D721Med (cell line): ENCODE results near the gene CEP85.

Experiments
- DNase-seq: peaks from one replicate; pipeline ENCODE4 v3.0.0; 2011; ENCODE audit warnings: low spot score; ENCODE audit not compliant: insufficient read length
- FAIRE-seq: peaks from 2 replicates; lab custom pipeline; 2011; peaks lifted over from hg19 to GRCh38; lab: Jason Lieb, UNC
- TF ChIP-seq, protein P1 (sequence below): IDR thresholded peaks from 2 replicates; pipeline ENCODE4 v1.5.1; 2012; ENCODE audit warnings: mild to moderate bottlenecking, control low read depth; ENCODE audit not compliant: insufficient read depth; ENCODE audit errors: missing control alignments

CEP85 gene

DNA sequence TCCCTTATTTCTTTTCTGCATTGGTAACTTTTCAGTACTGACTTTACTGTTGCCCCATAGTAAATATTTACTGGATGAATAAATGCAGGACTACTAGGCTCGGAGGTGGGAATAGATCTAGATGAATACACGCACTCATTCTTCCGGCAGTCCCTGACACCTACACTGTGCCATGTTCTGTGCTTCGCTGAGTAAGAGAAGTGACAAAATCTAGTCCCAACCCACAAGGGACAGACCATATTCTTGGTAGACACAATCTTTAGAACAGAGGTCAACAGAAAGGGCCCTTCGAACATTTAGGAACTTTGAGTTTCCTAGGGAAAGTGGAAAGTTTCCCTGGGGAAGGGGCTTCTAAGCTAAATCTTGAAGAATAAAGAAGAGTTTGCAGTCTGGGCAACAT, 80.5 kb downstream of the CEP85 start:
- TF ChIP-seq, protein P1, sequence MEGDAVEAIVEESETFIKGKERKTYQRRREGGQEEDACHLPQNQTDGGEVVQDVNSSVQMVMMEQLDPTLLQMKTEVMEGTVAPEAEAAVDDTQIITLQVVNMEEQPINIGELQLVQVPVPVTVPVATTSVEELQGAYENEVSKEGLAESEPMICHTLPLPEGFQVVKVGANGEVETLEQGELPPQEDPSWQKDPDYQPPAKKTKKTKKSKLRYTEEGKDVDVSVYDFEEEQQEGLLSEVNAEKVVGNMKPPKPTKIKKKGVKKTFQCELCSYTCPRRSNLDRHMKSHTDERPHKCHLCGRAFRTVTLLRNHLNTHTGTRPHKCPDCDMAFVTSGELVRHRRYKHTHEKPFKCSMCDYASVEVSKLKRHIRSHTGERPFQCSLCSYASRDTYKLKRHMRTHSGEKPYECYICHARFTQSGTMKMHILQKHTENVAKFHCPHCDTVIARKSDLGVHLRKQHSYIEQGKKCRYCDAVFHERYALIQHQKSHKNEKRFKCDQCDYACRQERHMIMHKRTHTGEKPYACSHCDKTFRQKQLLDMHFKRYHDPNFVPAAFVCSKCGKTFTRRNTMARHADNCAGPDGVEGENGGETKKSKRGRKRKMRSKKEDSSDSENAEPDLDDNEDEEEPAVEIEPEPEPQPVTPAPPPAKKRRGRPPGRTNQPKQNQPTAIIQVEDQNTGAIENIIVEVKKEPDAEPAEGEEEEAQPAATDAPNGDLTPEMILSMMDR, result no peak
- DNase-seq (no peak), FAIRE-seq (no peak)

DNA sequence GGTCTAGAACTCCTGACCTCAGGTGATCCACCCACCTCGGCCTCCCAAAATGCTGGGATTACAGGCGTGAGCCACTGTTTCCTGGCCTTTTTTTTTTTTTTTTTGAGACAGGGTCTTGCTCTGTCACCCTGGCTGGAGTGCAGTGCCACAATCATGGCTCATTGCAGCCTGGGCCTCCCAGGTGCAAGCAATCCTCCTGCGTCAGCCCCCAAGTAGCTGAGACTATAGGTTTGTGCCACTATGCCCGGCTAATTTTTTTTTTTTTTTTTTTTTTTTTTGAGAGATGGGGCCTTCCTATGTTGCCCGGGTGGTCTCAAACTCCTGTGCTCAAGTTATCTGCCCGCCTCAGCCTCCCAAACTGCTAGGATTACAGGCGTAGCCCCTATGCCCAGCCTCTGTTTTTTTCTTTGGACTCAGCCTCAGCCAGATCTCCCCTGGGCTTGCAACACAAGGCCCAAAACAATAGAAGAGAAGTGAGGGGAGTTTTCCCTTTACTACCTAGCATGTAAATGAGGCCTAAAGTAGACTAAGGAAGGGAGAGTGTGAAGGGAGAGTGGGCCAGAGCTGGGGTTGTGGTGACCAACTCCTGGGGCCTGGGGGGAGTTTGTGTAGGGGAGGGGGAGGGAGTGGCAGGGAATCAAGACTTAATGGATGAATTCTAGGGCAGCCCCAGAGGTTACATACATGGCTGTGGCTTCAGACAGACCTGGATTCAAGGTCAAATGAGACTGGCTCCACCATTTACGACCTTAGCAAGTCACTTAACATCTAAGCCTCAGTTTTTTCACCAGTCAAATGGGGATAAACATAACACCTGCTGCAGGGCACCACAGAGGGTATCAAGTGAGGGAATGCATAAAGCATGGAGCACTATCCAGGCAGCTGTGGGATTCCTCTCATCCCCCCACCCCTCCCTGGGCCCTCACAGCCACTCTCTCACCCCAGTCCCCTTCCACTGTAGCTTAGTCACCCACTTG, 82.2 kb downstream of the CEP85 start:
- FAIRE-seq (no peak), DNase-seq (no peak)
- TF ChIP-seq, protein P1, result no peak

DNA sequence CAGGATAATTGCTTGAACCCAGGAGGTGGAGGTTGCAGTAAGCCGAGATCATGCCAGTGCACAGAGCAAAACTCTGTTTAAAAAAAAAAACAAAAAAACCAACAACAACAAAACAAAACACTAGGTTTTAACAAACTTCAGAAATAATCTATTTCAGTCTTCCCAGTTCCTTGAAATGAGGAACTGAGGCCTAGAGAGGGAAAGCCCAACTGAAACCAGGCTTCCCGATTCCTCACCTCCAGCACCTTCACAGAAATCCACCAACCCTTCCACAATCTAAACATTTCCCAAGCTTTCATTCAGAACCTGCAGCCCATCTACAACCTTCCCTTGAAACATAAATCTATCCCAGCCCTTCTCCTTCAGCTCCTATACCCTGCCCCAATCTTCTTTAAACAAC, 83.1 kb downstream of the CEP85 start:
- no peak for DNase-seq
- TF ChIP-seq, protein P1, result no peak
- FAIRE-seq, result no peak

DNA sequence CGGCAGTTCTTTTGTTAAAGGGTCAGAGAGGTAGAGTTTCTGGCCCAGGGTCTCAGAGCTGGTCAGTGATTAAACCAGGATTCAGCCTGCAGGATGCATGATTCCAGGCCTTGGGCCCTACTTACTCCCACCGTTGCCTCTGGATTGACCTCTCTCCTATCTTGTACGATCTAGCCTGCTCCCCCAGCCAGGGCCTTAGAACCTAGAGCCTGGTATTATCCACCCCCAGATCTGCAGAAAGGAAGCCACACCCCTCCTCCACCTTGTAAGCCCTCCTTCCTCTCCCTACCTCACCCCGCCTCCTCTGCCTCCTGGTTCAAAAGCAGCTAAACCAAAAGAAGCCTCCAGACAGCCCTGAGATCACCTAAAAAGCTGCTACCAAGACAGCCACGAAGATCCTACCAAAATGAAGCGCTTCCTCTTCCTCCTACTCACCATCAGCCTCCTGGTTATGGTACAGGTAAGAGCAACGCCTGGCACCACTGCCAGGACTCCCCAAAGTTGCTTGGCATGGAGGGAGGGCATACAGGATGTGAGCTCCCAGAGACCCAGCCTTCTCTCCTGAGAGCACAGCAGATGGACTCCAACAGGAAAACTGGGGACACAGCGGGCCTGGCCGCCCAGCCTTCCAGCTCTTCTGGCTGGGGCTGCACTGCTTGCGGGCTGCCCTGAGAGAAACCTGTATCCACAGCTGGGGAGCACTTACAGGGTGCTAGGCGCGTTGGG, 83.8 kb downstream of the CEP85 start, which contains the start of gene CD52:
TSS of gene CD52 (plus strand) at position 347 of the 726 bp plus-strand sequence. CDS start at position 407, 60 bp downstream.
- FAIRE-seq (no peak), DNase-seq (no peak)
- TF ChIP-seq, protein P1, result no peak

DNA sequence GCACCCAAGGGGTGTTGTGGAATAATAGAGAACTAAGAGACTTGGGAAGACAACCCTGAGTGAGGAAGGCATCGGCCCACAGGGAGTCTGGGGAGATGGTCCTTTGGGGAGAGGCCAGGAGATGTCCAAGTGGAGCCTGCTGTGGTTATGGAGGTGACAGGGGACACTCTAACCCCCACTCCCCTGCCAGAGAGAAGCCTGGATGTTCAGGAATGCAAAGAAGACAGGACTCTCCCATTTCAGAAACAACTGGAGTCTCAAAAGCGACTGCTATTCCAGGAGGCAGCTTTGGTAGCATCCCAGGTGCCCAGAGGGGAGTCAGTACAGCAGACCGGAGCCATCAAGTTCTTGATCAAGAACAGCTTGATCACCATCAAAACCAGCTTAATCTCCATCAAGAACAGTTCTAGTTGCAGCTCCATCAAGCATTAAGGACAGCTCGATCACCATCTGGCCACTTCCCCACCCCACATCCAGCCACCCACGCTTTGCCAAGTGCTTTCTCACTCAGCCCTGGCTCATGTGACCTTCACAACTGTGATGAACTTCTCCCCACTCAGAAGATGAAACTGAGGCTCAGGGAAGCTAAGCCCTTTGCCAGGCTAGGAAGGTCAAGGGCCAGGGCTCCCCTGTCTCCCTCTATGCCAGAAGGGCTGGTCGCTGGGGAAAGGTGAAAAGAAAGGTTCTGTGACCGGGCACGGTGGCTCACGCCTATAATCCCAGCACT, 84.5 kb downstream of the CEP85 start:
- TF ChIP-seq, protein P1, result no peak
- FAIRE-seq (no peak), DNase-seq (no peak)

DNA sequence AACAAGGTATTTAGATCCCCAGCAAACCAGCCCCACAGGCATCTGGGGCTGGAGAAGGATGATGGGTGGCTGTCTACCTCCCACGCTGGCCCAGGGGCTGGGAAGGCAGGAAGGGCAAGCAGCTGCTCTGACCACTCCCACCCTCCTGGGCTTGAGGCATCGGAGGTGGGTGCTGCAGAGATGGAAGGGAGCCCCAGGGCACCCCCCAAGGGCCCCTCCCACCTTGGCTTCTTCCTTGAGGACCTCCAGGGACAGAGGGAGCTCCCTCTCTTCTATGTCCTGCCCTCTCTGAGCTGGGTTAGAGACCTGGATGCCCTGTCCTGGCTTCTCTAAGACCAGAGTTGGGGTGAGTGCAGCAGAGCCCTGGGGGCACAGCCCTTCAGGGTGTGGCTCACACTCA, 86.9 kb downstream of the CEP85 start:
- TF ChIP-seq, protein P1, result no peak
- no peak for DNase-seq
- no peak for FAIRE-seq
